Liver (tissue), 3 donors: ENCODE data around the gene FOXC2.

Source experiments
- JUND ChIP-seq, 2 donors: IDR thresholded peaks; 2 replicates each; pipeline ENCODE4 v1.6.1; 2016; ENCODE audit warnings: antibody characterized with exemption in 2 of 2
- SP1 ChIP-seq: IDR thresholded peaks from 2 replicates; pipeline ENCODE4 v1.6.1; 2018; ENCODE audit warnings: antibody characterized with exemption, mild to moderate bottlenecking
- TF ChIP-seq, protein P1 (sequence below): fragments of 150-350 bp; IDR thresholded peaks from 2 replicates; pipeline ENCODE4 v1.5.1; 2017; ENCODE audit warnings: improper control_type of control experiment, low read depth, low read length; ENCODE audit not compliant: missing input control
- donor health status: healthy.
- donor health status: healthy.

DNA sequence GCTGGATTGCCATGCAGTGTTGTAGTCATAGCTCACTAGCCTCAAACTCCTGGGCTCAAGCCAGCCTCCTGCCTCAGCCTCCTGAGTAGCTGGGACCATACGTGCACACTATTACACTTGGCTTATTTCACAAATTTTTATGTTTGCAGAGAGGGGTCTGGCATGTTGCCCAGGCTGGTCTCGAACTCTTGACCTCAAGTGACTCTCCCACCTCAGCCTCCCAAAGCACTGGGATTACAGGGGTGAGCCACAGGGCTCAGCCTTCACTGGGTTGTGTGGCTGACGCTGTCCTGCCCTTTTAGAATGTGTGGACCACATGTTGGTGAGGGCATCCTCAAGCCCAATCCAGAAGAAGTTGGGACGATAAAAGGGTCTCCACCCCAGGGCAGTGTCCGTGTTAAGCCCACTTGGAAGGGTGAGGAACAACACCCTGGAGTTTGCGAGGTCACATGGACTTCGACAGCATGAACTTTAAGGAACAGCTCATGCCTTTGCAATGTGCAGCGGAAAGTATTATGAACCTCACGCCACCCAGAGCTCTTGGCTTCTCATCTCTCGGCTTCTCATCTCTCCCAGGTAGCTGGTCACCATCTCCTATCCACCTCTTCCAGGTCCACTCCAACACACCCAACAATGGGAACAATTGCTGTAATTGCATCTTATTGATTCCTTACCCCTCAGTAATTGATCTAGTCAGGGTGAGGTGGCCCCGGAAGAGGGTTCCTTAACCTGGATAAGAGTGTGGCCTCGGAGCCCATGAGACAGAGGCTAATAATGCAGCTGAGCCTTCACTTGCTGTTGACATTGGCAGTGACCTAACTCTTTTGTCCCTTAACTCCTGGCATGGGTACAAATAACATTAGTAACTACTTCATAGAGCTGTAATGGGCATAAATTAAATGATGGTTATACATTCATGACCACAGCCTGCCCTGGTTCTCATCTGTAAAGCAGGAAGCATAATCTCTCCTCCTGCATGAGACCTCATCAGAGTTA is 18.4 kb downstream of the FOXC2 start:
- TF ChIP-seq, protein P1, sequence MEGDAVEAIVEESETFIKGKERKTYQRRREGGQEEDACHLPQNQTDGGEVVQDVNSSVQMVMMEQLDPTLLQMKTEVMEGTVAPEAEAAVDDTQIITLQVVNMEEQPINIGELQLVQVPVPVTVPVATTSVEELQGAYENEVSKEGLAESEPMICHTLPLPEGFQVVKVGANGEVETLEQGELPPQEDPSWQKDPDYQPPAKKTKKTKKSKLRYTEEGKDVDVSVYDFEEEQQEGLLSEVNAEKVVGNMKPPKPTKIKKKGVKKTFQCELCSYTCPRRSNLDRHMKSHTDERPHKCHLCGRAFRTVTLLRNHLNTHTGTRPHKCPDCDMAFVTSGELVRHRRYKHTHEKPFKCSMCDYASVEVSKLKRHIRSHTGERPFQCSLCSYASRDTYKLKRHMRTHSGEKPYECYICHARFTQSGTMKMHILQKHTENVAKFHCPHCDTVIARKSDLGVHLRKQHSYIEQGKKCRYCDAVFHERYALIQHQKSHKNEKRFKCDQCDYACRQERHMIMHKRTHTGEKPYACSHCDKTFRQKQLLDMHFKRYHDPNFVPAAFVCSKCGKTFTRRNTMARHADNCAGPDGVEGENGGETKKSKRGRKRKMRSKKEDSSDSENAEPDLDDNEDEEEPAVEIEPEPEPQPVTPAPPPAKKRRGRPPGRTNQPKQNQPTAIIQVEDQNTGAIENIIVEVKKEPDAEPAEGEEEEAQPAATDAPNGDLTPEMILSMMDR = no peak
- TF ChIP-seq SP1 (no peak), JUND (IDR thresholded peaks at IDR 0.05) (no peak)
